ENCODE measurements around the gene SYNE1.

SYNE1 gene

GRCh38 chr6:152094276-152094675 is 542.9 kb downstream of the SYNE1 start:
- Histone ChIP-seq H3K4me1 (no peaks in the 10 kb centered on the region), H3K4me2 (ENCODE audit: low read length) (no peak overlapping the region), H3K9me3 (ENCODE audit: control insufficient read depth, low read length) (no peaks in the 10 kb centered on the region), H3K9ac (no peak overlapping the region), H3K4me3 (ENCODE audit: low read depth, low read length) (no peak overlapping the region), H3K36me3 (ENCODE audit: control insufficient read depth, insufficient read depth, low read length) (no peaks in the 10 kb centered on the region), H3K27me3 (ENCODE audit: control insufficient read depth, insufficient read depth, low read length) (no peaks in the 10 kb centered on the region), H3K79me2 (no peaks in the 10 kb centered on the region), H3K27ac (no peak overlapping the region), H2AFZ (no peak overlapping the region)
- no peak for TF ChIP-seq CTCF (IDR thresholded peaks at IDR 0.05)

- H3K27ac ChIP-seq = no peak overlapping the region
- no peaks in the 10 kb centered on the region for H3K79me2 ChIP-seq
- H3K36me3 ChIP-seq (ENCODE audit: control insufficient read depth, insufficient read depth, low read length) = no peaks in the 10 kb centered on the region
- H3K4me1 ChIP-seq = no peaks in the 10 kb centered on the region
- H3K9me3 ChIP-seq (ENCODE audit: control insufficient read depth, low read length) = no peaks in the 10 kb centered on the region
- H3K27me3 ChIP-seq (ENCODE audit: control insufficient read depth, insufficient read depth, low read length) = no peaks in the 10 kb centered on the region
- H3K9ac ChIP-seq = no peak overlapping the region
- no peak overlapping the region for H2AFZ ChIP-seq
- TF ChIP-seq CTCF (IDR thresholded peaks at IDR 0.05) = no peak
- H3K4me3 ChIP-seq (ENCODE audit: low read depth, low read length) = no peak overlapping the region
- H3K4me2 ChIP-seq (ENCODE audit: low read length) = no peak overlapping the region
These were observed 543.5 kb downstream of the SYNE1 start for GRCh38 chr6:152093711-152094110.

- Histone ChIP-seq H3K4me2 (ENCODE audit: low read length) (no peak overlapping the region), H3K9me3 (ENCODE audit: control insufficient read depth, low read length) (no peaks in the 10 kb centered on the region), H3K79me2 (no peaks in the 10 kb centered on the region), H3K4me3 (ENCODE audit: low read depth, low read length) (no peak overlapping the region), H2AFZ (no peak overlapping the region), H3K9ac (no peak overlapping the region), H3K27me3 (ENCODE audit: control insufficient read depth, insufficient read depth, low read length) (no peaks in the 10 kb centered on the region), H3K27ac (no peak overlapping the region), H3K4me1 (no peaks in the 10 kb centered on the region), H3K36me3 (ENCODE audit: control insufficient read depth, insufficient read depth, low read length) (no peaks in the 10 kb centered on the region)
- no peak for TF ChIP-seq CTCF (IDR thresholded peaks at IDR 0.05)
These were observed 545.3 kb downstream of the SYNE1 start for GRCh38 chr6:152091851-152092341.

DNA sequence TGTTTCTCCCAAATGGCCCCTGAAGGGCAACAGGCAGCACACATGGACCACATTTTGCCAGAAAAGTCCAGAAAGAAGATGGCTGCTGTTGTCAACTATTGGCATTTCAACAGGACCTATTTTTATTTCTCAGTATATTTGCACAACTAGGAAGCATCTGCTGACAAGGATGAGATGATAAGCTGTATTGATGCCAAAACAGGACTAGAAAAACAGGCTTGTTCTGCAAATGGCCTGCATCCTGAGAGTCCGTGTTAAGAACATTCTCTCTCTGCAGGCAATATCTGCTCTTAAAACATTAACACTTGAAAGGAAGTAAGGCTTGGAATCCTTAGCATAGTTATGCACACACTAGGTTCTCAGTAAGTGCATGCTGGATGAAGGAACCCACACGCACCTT is 546.0 kb downstream of the SYNE1 start:
- H3K4me2 ChIP-seq (ENCODE audit: low read length) = no peak overlapping the region
- H3K27me3 ChIP-seq (ENCODE audit: control insufficient read depth, insufficient read depth, low read length) = no peaks in the 10 kb centered on the region
- no peak overlapping the region for H3K27ac ChIP-seq
- no peaks in the 10 kb centered on the region for H3K4me1 ChIP-seq
- no peak overlapping the region for H2AFZ ChIP-seq
- no peaks in the 10 kb centered on the region for H3K79me2 ChIP-seq
- H3K9me3 ChIP-seq (ENCODE audit: control insufficient read depth, low read length) = no peaks in the 10 kb centered on the region
- H3K9ac ChIP-seq = no peak overlapping the region
- TF ChIP-seq CTCF (IDR thresholded peaks at IDR 0.05) = no peak
- no peak overlapping the region for H3K4me3 ChIP-seq (ENCODE audit: low read depth, low read length)
- no peaks in the 10 kb centered on the region for H3K36me3 ChIP-seq (ENCODE audit: control insufficient read depth, insufficient read depth, low read length)

DNA sequence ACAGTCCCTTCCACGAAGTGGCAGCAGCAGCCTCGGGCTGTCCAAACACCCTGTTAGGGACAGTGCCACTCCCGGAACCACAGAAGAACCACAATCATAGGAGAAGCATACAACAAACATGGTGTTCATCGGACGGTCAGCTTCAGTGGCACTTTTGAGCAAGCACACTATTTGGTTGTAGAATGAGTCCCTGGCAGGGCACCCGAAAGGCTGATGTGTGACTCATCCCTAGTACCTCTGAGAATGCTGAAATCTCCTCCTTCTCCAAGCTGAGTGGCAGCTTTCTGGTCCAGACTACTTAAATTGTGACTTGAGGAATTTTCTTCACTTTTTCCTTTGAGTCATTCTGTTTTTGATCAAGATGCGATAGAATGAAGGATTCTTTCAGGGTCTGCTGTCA is 547.2 kb downstream of the SYNE1 start:
- Histone ChIP-seq H3K36me3 (ENCODE audit: control insufficient read depth, insufficient read depth, low read length) (no peaks in the 10 kb centered on the region), H3K4me2 (ENCODE audit: low read length) (no peak overlapping the region), H3K4me1 (no peaks in the 10 kb centered on the region), H3K27ac (no peak overlapping the region), H3K79me2 (no peaks in the 10 kb centered on the region), H2AFZ (no peak overlapping the region), H3K9ac (no peak overlapping the region), H3K9me3 (ENCODE audit: control insufficient read depth, low read length) (no peaks in the 10 kb centered on the region), H3K27me3 (ENCODE audit: control insufficient read depth, insufficient read depth, low read length) (no peaks in the 10 kb centered on the region), H3K4me3 (ENCODE audit: low read depth, low read length) (no peak overlapping the region)
- TF ChIP-seq CTCF (IDR thresholded peaks at IDR 0.05) = no peak
